T follicular helper cell (primary cell): ENCODE results near the gene SEPTIN10.

Source experiments
- DNase-seq: peaks from one replicate; pipeline ENCODE4 v3.0.0-alpha.2; 2020; ENCODE audit warnings: low read depth

Gene SEPTIN10

DNA sequence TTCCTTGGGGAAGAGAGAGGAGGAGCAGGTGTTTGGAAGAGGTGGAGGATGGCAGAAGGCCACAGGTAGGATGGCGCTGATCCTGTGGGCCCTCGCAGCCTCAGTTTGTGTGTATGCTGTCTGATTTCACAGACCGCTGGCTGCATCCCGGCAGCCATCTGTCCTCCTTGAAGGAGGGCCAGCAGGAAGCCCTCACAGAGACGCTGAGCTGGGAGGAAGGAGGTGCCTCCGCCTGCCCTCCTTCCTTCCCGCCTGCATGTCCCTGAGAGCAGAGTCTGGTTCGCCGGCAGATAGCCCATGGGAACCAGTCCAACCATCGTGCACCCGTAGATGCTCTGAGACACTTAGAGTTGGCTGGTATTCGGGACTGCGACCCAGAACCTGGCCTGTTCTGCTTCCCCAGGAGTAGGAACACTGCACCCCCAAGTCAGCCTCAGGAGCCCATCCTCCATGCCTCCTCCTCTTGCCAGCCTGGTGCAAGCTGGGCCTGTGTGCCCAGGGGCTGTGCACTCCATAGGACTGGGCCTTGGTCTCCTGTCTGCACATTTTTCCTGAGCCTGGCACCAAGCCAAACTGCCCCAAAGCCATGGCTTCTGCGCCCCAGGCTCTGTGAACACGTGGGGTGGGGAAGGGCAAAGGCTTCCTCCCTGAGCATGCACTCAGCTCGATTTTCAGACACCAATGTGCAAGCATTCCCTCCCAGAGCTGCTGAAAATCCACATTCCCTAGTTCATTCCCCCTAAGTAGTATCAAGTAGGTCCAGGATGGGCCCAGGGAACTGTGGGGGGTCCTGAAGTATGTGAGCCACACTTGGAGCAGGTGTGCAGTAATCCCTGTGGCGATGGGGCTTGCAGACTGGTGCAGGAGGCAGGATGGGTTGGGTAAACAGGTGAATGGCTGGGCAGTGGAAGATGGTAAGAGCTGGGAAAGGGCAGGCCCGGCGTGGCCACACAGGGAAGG lies 115.6 kb downstream of the SEPTIN10 start:
- DNase-seq: no peak

DNA sequence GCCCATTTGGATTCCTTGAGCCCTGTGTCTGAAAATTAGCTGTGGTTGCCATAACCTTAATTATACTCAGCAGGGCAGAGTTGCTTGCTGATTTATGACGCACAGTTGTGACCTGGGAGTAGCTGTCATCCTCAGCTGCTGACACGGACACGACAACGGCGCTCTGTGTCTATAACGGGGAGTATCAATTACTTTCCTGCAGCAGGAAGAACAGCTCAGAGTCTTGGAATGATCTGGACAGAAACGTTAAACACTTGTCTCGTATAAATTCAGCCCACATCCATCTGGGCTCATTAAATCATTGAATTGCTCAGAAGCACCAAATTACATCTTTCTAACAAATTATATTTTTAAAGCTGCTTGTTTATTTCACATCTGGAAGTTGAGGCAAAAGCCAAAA lies 116.3 kb downstream of the SEPTIN10 start:
- DNase-seq: no peak

DNA sequence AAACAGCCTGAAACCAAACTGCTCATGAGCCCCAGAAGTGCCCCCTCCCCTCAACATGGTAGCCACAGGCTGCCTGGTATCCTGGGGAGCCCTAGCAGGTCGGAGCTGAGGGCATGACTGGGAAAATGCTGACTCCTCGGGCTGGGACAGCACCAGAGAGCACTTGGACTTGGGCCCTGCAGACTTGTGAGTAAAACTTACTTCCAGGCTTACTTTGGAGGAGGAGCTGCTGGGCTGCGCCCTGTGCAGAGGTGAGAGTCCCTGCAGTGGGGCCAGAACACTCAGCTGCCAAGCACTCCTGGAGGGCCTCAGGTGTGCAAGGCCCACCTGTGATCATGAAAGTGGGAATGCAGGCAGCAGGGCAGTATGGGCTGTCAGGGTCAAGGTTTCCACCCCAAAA lies 119.4 kb downstream of the SEPTIN10 start:
- no peak for DNase-seq

DNA sequence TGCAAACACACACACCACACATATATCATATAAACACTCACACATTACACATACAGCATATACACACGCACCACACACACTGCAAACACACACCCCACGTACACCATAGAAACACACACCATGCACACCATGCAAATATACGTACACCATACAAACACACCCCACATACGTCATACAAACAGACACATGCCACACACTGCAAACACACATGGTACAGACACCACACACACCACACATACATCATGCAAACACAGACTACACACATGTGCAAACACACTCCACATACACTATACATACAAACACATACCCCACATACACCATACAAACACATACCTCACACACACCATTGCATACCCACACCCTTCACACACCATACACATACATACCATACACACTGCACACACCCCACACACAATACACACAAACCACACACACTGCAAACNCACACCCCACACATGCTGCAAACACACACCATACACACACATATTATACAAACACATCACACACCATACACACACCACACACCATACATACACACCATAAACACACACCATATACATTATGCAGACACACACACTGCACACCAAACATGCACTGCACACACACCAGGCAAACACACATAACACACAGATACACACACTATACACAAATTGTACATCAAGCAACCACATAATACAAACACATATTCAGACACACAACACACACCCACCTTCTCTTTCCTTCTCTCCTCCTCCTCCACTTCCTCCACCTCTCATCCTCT lies 120.4 kb downstream of the SEPTIN10 start:
- no peak for DNase-seq
